GM12878 (cell line): Measurements from ENCODE around the gene FLNC. TPM values are rescaled to one million over a fixed set of nuclear protein-coding genes. Genes with fewer than 3 reads are reported as not detected.

Source experiments
- ATAC-seq: fragments of 200-7000 bp; cut with Tn5 transposase; 3 replicates; pipeline ENCODE4 v1.9.1; 2020; ENCODE audit warnings: mild to moderate bottlenecking, moderate library complexity
- BruUV-seq: library from RNA; stranded (reverse); fragments of 400-500 nt; replicated peaks from 2 replicates; lab custom pipeline; 2021; lab: Mats Ljungman, UMichigan
- CTCF ChIA-PET: fragments of 300-600 bp; sonication (Branson Sonifier 250); formaldehyde crosslinking; extraction: SDS; loops from one replicate; lab custom pipeline; 2021; ENCODE audit warnings: inconsistent platforms; lab: Yijun Ruan, JAX
- POLR2A ChIA-PET: fragments of 350-600 bp; formaldehyde crosslinking; extraction: SDS; loops from one replicate; lab custom pipeline; 2021; ENCODE audit warnings: inconsistent platforms; lab: Charles Lee
- RAD21 ChIA-PET: fragments of 300-600 bp; sonication (Branson Sonifier 250); formaldehyde crosslinking; loops from one replicate; lab custom pipeline; 2023; ENCODE audit warnings: antibody characterized with exemption; ENCODE audit not compliant: unreplicated experiment; lab: Charles Lee
- SMC1A ChIA-PET: fragments of 300-600 bp; sonication (Branson Sonifier 250); formaldehyde crosslinking; loops from one replicate; lab custom pipeline; 2023; ENCODE audit not compliant: unreplicated experiment, uncharacterized antibody; lab: Charles Lee
- DNase-seq: peaks from one replicate; pipeline ENCODE4 v3.0.0-alpha.2; 2011; ENCODE audit warnings: low read depth, low spot score
- FAIRE-seq: peaks from 3 replicates; lab custom pipeline; 2011; peaks lifted over from hg19 to GRCh38; lab: Jason Lieb, UNC
- H2AFZ ChIP-seq: 2 replicates; pipeline ENCODE4 v1.6.0; 2011; ENCODE audit warnings: low read depth, low read length, control low read depth; ENCODE audit not compliant: control insufficient read depth
- H3K27ac ChIP-seq: 2 replicates; pipeline ENCODE4 v1.5.1; 2011; ENCODE audit warnings: control low read depth; ENCODE audit not compliant: control insufficient read depth, insufficient read depth
- H3K27me3 ChIP-seq, 2 experiments: replicated peaks in 1 of 2; 2 replicates each; pipeline versions ENCODE4 v1.6.0 to v1.6.1; 2011; ENCODE audit warnings: low read length in 1 of 2; ENCODE audit not compliant: control insufficient read depth in 2 of 2, insufficient read depth in 2 of 2
- H3K36me3 ChIP-seq, 2 experiments: 2 replicates each; pipeline ENCODE4 v1.5.1; 2011; ENCODE audit warnings: low read length in 1 of 2; ENCODE audit not compliant: control insufficient read depth in 2 of 2, insufficient read depth in 2 of 2
- H3K4me1 ChIP-seq: 2 replicates; pipeline ENCODE4 v1.6.1; 2011; ENCODE audit warnings: mild to moderate bottlenecking, low read length, moderate library complexity, mixed read lengths; ENCODE audit not compliant: control insufficient read depth, insufficient read depth
- H3K4me2 ChIP-seq: 2 replicates; pipeline ENCODE4 v1.6.0; 2011; ENCODE audit warnings: control low read depth; ENCODE audit not compliant: control insufficient read depth, insufficient read depth
- H3K4me3 ChIP-seq: fragments of 200-600 bp; sonication (generic); 2 replicates; pipeline ENCODE4 v1.5.1; 2016
- H3K79me2 ChIP-seq: 2 replicates; pipeline ENCODE4 v1.6.0; 2011; ENCODE audit warnings: low read length; ENCODE audit not compliant: control insufficient read depth, insufficient read depth
- H3K9ac ChIP-seq: 2 replicates; pipeline ENCODE4 v1.8.0; 2011; ENCODE audit warnings: low read length, control low read depth, mixed read lengths; ENCODE audit not compliant: control insufficient read depth, insufficient read depth
- H3K9me3 ChIP-seq: replicated peaks from 3 replicates; pipeline ENCODE4 v1.5.1; 2011; ENCODE audit warnings: mild to moderate bottlenecking, low read length; ENCODE audit not compliant: control insufficient read depth, insufficient read depth
- H4K20me1 ChIP-seq: 2 replicates; pipeline ENCODE4 v1.6.0; 2011; ENCODE audit not compliant: control insufficient read depth, insufficient read depth
- CEBPB ChIP-seq, 2 experiments: fragments of 150-350 bp in 1 of 2; IDR thresholded peaks; 2 replicates each; pipeline ENCODE4 v1.6.1; 2012 to 2014; ENCODE audit warnings: low read depth in 2 of 2, low read length in 2 of 2, borderline replicate concordance in 1 of 2, inconsistent platforms in 1 of 2
- CHD2 ChIP-seq: IDR thresholded peaks from 2 replicates; pipeline ENCODE4 v1.6.1; 2011; ENCODE audit warnings: low read depth, low read length, improper control_type of control experiment, borderline replicate concordance
- HCFC1 ChIP-seq: fragments of 150-350 bp; IDR thresholded peaks from 2 replicates; pipeline ENCODE4 v1.6.1; 2014; ENCODE audit warnings: low read length
- HDAC2 ChIP-seq: fragments of 200-600 bp; sonication (generic); IDR thresholded peaks from 2 replicates; pipeline ENCODE4 v1.6.1; 2017
- NBN ChIP-seq: fragments of 450-650 bp; IDR thresholded peaks from 2 replicates; pipeline ENCODE4 v1.6.1; 2016
- RUNX3 ChIP-seq: IDR thresholded peaks from 2 replicates; pipeline ENCODE4 v1.6.1; 2012; ENCODE audit warnings: low read length, inconsistent platforms
- SUPT20H ChIP-seq: IDR thresholded peaks from 2 replicates; pipeline ENCODE4 v1.6.1; 2011; ENCODE audit warnings: low read depth, mild to moderate bottlenecking, low read length, moderate library complexity, borderline replicate concordance; ENCODE audit not compliant: control insufficient read depth
- TBL1XR1 ChIP-seq: IDR thresholded peaks from 2 replicates; pipeline ENCODE4 v1.6.1; 2012; ENCODE audit warnings: low read depth, low read length, improper control_type of control experiment
- WRNIP1 ChIP-seq: IDR thresholded peaks from 2 replicates; pipeline ENCODE4 v1.6.1; 2011; ENCODE audit warnings: low read depth, low read length, improper control_type of control experiment, borderline replicate concordance
- WGBS: methylation state at CpG from one replicate; pipeline ENCODE4 v1.1.6; 2016; ENCODE audit warnings: low lambda C conversion rate; ENCODE audit not compliant: insufficient replicate concordance, insufficient coverage; ENCODE audit errors: missing lambda C conversion rate; 5-methylcytosine and 5-hydroxymethylcytosine counted together
- in situ Hi-C: fragments of 300-500 bp; cut with MboI; formaldehyde crosslinking; loops from 9 replicates; pipeline ENCODE4 v1.14.3; 2018; ENCODE audit warnings: mixed read lengths
- intact Hi-C: fragments of 100-400 bp; cut with micrococcal nuclease; formaldehyde crosslinking; loops from one replicate; pipeline ENCODE4 v1.14.2; 2022; ENCODE audit not compliant: unreplicated experiment
- polyA plus RNA-seq, 11 experiments: library from polyadenylated mRNA; depleted of rRNA in 4 of 11; unstranded in 6 of 11; stranded (reverse) in 5 of 11; fragments of >200 nt; fragmentation: Nextera tagmentation in 4 of 11; fragmentation: Illumina TruSeq in 1 of 11; extraction: Ambion mirVana in 4 of 11; extraction: Trizol in 1 of 11; gene quantifications; 1 replicate in 1 of 11; 2 replicates in 10 of 11; pipeline versions ENCODE4 v1.2.1 to v1.2.3, GENCODE V29; 2011 to 2016; ENCODE audit warnings: inconsistent platforms in 2 of 11, missing spikeins in 2 of 11, low read depth in 1 of 11
- total RNA-seq, 4 experiments: library from RNA; depleted of rRNA in 3 of 4; stranded (reverse); fragments of >200 nt in 3 of 4; fragmentation: Illumina TruSeq in 1 of 4; extraction: Trizol in 1 of 4; gene quantifications; 2 replicates each; pipeline versions ENCODE4 v1.2.1 to v1.2.3, GENCODE V29; 2013 to 2021
- TF ChIP-seq, protein P1 (sequence below): IDR thresholded peaks from 2 replicates; pipeline ENCODE4 v1.6.1; 2012; ENCODE audit warnings: improper control_type of control experiment, low read depth, low read length; ENCODE audit not compliant: insufficient replicate concordance
- TF ChIP-seq, protein P2 (sequence below): IDR thresholded peaks from 2 replicates; pipeline ENCODE4 v1.6.1; 2012; ENCODE audit warnings: low read depth, low read length, improper control_type of control experiment
- TF ChIP-seq, protein P3 (sequence below): fragments of 450-650 bp; formaldehyde crosslinking; IDR thresholded peaks from 2 replicates; pipeline ENCODE4 v1.5.0; 2022; ENCODE audit warnings: mild to moderate bottlenecking, missing genetic modification characterization

The FLNC gene
- total and polyA plus RNA-seq, 10 of the 15 experiments (the other 5 are each of a cell fraction or from before 2014, with no cell fraction given), result 0.01 to 0.21 (median 0.06) TPM; not detected in 3

GRCh38 chr7:128831994-128832879 is 2.0 kb downstream of the FLNC start:
- Histone ChIP-seq H3K4me2 (no peak overlapping the region), H3K9ac (no peak overlapping the region), H3K4me3 (no peak overlapping the region), H3K79me2 (no peaks in the 10 kb centered on the region), H3K27me3 (peaks cover 11 to 13% of the 10 kb centered on the region in 2 experiments), H3K4me1 (peaks cover 8% of the 10 kb centered on the region), H3K36me3 (no peaks in the 10 kb centered on the region), H3K27ac (no peak overlapping the region), H4K20me1 (no peaks in the 10 kb centered on the region), H3K9me3 (no peaks in the 10 kb centered on the region), H2AFZ (no peak overlapping the region)
- ChIA-PET CTCF (interaction anchor here (0.7 kb wide), 1 partner anchor 10 kb away, joined by 3 read pairs; no protein-coding TSS in a partner anchor), SMC1A (no interaction called here), RAD21 (interaction anchor here (1.4 kb wide), 1 partner anchor 52 kb away, joined by 4 read pairs; no protein-coding TSS in a partner anchor), POLR2A (interaction anchor here (0.6 kb wide), 1 partner anchor 1732 kb away, joined by 3 read pairs; no protein-coding TSS in a partner anchor)
- WGBS, result 5% methylated on average over 22 of the region's 22 CpGs
- peak; percentile 30 for ATAC-seq
- intact Hi-C loops (no loop called here), in situ Hi-C loops (no loop called here)
- BruUV-seq, result no TSS peak
- TF ChIP-seq RUNX3, result no peak
- TF ChIP-seq, protein P1, sequence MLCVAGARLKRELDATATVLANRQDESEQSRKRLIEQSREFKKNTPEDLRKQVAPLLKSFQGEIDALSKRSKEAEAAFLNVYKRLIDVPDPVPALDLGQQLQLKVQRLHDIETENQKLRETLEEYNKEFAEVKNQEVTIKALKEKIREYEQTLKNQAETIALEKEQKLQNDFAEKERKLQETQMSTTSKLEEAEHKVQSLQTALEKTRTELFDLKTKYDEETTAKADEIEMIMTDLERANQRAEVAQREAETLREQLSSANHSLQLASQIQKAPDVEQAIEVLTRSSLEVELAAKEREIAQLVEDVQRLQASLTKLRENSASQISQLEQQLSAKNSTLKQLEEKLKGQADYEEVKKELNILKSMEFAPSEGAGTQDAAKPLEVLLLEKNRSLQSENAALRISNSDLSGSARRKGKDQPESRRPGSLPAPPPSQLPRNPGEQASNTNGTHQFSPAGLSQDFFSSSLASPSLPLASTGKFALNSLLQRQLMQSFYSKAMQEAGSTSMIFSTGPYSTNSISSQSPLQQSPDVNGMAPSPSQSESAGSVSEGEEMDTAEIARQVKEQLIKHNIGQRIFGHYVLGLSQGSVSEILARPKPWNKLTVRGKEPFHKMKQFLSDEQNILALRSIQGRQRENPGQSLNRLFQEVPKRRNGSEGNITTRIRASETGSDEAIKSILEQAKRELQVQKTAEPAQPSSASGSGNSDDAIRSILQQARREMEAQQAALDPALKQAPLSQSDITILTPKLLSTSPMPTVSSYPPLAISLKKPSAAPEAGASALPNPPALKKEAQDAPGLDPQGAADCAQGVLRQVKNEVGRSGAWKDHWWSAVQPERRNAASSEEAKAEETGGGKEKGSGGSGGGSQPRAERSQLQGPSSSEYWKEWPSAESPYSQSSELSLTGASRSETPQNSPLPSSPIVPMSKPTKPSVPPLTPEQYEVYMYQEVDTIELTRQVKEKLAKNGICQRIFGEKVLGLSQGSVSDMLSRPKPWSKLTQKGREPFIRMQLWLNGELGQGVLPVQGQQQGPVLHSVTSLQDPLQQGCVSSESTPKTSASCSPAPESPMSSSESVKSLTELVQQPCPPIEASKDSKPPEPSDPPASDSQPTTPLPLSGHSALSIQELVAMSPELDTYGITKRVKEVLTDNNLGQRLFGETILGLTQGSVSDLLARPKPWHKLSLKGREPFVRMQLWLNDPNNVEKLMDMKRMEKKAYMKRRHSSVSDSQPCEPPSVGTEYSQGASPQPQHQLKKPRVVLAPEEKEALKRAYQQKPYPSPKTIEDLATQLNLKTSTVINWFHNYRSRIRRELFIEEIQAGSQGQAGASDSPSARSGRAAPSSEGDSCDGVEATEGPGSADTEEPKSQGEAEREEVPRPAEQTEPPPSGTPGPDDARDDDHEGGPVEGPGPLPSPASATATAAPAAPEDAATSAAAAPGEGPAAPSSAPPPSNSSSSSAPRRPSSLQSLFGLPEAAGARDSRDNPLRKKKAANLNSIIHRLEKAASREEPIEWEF, result no peak
- TF ChIP-seq NBN, result no peak
- TF ChIP-seq, protein P2, sequence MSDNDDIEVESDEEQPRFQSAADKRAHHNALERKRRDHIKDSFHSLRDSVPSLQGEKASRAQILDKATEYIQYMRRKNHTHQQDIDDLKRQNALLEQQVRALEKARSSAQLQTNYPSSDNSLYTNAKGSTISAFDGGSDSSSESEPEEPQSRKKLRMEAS, result no peak
- TF ChIP-seq, protein P3, sequence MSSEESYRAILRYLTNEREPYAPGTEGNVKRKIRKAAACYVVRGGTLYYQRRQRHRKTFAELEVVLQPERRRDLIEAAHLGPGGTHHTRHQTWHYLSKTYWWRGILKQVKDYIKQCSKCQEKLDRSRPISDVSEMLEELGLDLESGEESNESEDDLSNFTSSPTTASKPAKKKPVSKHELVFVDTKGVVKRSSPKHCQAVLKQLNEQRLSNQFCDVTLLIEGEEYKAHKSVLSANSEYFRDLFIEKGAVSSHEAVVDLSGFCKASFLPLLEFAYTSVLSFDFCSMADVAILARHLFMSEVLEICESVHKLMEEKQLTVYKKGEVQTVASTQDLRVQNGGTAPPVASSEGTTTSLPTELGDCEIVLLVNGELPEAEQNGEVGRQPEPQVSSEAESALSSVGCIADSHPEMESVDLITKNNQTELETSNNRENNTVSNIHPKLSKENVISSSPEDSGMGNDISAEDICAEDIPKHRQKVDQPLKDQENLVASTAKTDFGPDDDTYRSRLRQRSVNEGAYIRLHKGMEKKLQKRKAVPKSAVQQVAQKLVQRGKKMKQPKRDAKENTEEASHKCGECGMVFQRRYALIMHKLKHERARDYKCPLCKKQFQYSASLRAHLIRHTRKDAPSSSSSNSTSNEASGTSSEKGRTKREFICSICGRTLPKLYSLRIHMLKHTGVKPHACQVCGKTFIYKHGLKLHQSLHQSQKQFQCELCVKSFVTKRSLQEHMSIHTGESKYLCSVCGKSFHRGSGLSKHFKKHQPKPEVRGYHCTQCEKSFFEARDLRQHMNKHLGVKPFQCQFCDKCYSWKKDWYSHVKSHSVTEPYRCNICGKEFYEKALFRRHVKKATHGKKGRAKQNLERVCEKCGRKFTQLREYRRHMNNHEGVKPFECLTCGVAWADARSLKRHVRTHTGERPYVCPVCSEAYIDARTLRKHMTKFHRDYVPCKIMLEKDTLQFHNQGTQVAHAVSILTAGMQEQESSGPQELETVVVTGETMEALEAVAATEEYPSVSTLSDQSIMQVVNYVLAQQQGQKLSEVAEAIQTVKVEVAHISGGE, result no peak
- TF ChIP-seq CEBPB (IDR thresholded peaks at IDR 0.05; ENCODE audit: borderline replicate concordance in 1 of 2, low read depth in 2 of 2, low read length in 2 of 2), result no peak
- no peak for TF ChIP-seq SUPT20H
- TF ChIP-seq CHD2, result no peak
- no peak for TF ChIP-seq HCFC1
- TF ChIP-seq WRNIP1, result no peak
- no peak for TF ChIP-seq TBL1XR1
- TF ChIP-seq HDAC2, result no peak
- no peak for DNase-seq
- FAIRE-seq, result no peak
